ENCODE measurements around the gene SGO2. TPM values are rescaled to one million over a fixed set of nuclear protein-coding genes. Genes with fewer than 3 reads are reported as not detected.

The SGO2 gene
- total and polyA plus RNA-seq, 2 donors (not counting 1 experiment from before 2014, with no cell fraction given), result 0.89 to 5.3 TPM

GRCh38 chr2:200590090-200590489, 64.1 kb downstream of the SGO2 start:
- ChIA-PET CTCF (no interaction called here), POLR2A (no interaction called here)

GRCh38 chr2:200591308-200591707, 65.3 kb downstream of the SGO2 start:
- Histone ChIP-seq H3K4me3 (ENCODE audit: control extremely low read depth in 1 of 5, extremely low read depth in 1 of 5, insufficient read depth in 1 of 5, low read depth in 2 of 5, low read length in 4 of 5) (no peak overlapping the region), H3K27me3 (replicated peaks in 1 of 4; ENCODE audit: control extremely low read depth in 1 of 4, control insufficient read depth in 3 of 4, insufficient read depth in 4 of 4, low read length in 3 of 4) (peaks cover 0 to 6% (median under 1%) of the 10 kb centered on the region in 4 experiments), H4K20me1 (ENCODE audit: control insufficient read depth, insufficient read depth, low read length, poor library complexity, severe bottlenecking) (no peaks in the 10 kb centered on the region), H3K4me1 (ENCODE audit: control insufficient read depth in 2 of 2, insufficient read depth in 2 of 2, low read length in 2 of 2) (peaks cover 1 to 2% of the 10 kb centered on the region in 2 donors), H3K4me2 (replicated peaks; ENCODE audit: low read depth, low read length, poor library complexity, severe bottlenecking) (no peak overlapping the region), H3K79me2 (ENCODE audit: control insufficient read depth, insufficient read depth, low read length) (no peaks in the 10 kb centered on the region), H3K9me3 (ENCODE audit: control extremely low read depth in 1 of 3, control insufficient read depth in 2 of 3, insufficient read depth in 1 of 3, low read length in 2 of 3) (no peaks in the 10 kb centered on the region), H3K9ac (ENCODE audit: low read length) (no peak overlapping the region), H3K36me3 (replicated peaks in 1 of 2; ENCODE audit: control extremely low read depth in 1 of 2, control insufficient read depth in 1 of 2, extremely low read depth in 1 of 2, insufficient read depth in 2 of 2, low read length in 1 of 2) (no peaks in the 10 kb centered on the region), H3K27ac (ENCODE audit: low read length in 2 of 2) (no peak overlapping the region), H2AFZ (ENCODE audit: insufficient read depth, low read depth, low read length, poor library complexity, severe bottlenecking) (no peak overlapping the region)
- H3K27me3 Mint-ChIP-seq, result peaks cover 37% of the 10 kb centered on the region
- intact Hi-C loops (cut with micrococcal nuclease), result no loop called here
- H3K4me3 Mint-ChIP-seq, result no peak overlapping the region
- CTCF ChIA-PET, result no interaction called here
- POLR2A ChIA-PET, result no interaction called here
- H3K9me3 Mint-ChIP-seq (ENCODE audit: insufficient read depth), result no peaks in the 10 kb centered on the region
- WGBS (ENCODE audit: insufficient coverage), result 86% methylated on average over 5 of the region's 5 CpGs
- ATAC-seq (ENCODE audit: low read depth), result no peak
- H3K27ac Mint-ChIP-seq, result no peak overlapping the region
- TF ChIP-seq CTCF (IDR thresholded peaks at IDR 0.05) (no peak), EZH2 (IDR thresholded peaks at IDR 0.05; ENCODE audit: borderline replicate concordance, insufficient read depth, low read depth, low read length, poor library complexity, severe bottlenecking) (no peak)
- H3K4me1 Mint-ChIP-seq, result peaks cover 1% of the 10 kb centered on the region
- no peak for DNase-seq

More at GRCh38 chr2:200590090-200590489, 64.1 kb downstream of the SGO2 start:
- no peak overlapping the region for H3K4me3 Mint-ChIP-seq
- Histone ChIP-seq H3K9ac (ENCODE audit: low read length) (no peak overlapping the region), H3K27me3 (replicated peaks in 1 of 4; ENCODE audit: control extremely low read depth in 1 of 4, control insufficient read depth in 3 of 4, insufficient read depth in 4 of 4, low read length in 3 of 4) (peaks cover 0 to 13% (median 7%) of the 10 kb centered on the region in 4 experiments), H3K4me2 (replicated peaks; ENCODE audit: low read depth, low read length, poor library complexity, severe bottlenecking) (no peak overlapping the region), H2AFZ (ENCODE audit: insufficient read depth, low read depth, low read length, poor library complexity, severe bottlenecking) (no peak overlapping the region), H3K36me3 (replicated peaks in 1 of 2; ENCODE audit: control extremely low read depth in 1 of 2, control insufficient read depth in 1 of 2, extremely low read depth in 1 of 2, insufficient read depth in 2 of 2, low read length in 1 of 2) (no peaks in the 10 kb centered on the region), H3K79me2 (ENCODE audit: control insufficient read depth, insufficient read depth, low read length) (no peaks in the 10 kb centered on the region), H4K20me1 (ENCODE audit: control insufficient read depth, insufficient read depth, low read length, poor library complexity, severe bottlenecking) (no peaks in the 10 kb centered on the region), H3K27ac (ENCODE audit: low read length in 2 of 2) (no peak overlapping the region), H3K4me3 (ENCODE audit: control extremely low read depth in 1 of 5, extremely low read depth in 1 of 5, insufficient read depth in 1 of 5, low read depth in 2 of 5, low read length in 4 of 5) (no peak overlapping the region), H3K9me3 (ENCODE audit: control extremely low read depth in 1 of 3, control insufficient read depth in 2 of 3, insufficient read depth in 1 of 3, low read length in 2 of 3) (no peaks in the 10 kb centered on the region), H3K4me1 (ENCODE audit: control insufficient read depth in 2 of 2, insufficient read depth in 2 of 2, low read length in 2 of 2) (peaks cover 12 to 13% of the 10 kb centered on the region in 2 donors)
- no peak for TF ChIP-seq CTCF (IDR thresholded peaks at IDR 0.05)
- H3K9me3 Mint-ChIP-seq (ENCODE audit: insufficient read depth), result no peaks in the 10 kb centered on the region
- DNase-seq (no peak), ATAC-seq (ENCODE audit: low read depth) (no peak)
- no peak overlapping the region for H3K27ac Mint-ChIP-seq
- peaks cover 8% of the 10 kb centered on the region for H3K4me1 Mint-ChIP-seq
- intact Hi-C loops (cut with micrococcal nuclease), result no loop called here
- peaks cover 31% of the 10 kb centered on the region for H3K27me3 Mint-ChIP-seq
